ENCODE results near the gene ZNF83. TPM values are rescaled to one million over a fixed set of nuclear protein-coding genes. Genes with fewer than 3 reads are reported as not detected.
"Not testable (repeated sequence)": the region's sequence is repeated elsewhere in the genome, so short reads cannot be mapped to it uniquely, and the experiment has no call there.

Gene ZNF83
- total RNA-seq (10 to 100 TPM; 58.7 to 60.2 TPM), total RNA-seq (6.4 to 254 (median 88.9) reads per million in 172 experiments)
- polyA plus RNA-seq (2013, experiment 1 of 2) = 83.4 TPM
- polyA plus RNA-seq (2013, experiment 2 of 2) = 73.0 TPM

DNA sequence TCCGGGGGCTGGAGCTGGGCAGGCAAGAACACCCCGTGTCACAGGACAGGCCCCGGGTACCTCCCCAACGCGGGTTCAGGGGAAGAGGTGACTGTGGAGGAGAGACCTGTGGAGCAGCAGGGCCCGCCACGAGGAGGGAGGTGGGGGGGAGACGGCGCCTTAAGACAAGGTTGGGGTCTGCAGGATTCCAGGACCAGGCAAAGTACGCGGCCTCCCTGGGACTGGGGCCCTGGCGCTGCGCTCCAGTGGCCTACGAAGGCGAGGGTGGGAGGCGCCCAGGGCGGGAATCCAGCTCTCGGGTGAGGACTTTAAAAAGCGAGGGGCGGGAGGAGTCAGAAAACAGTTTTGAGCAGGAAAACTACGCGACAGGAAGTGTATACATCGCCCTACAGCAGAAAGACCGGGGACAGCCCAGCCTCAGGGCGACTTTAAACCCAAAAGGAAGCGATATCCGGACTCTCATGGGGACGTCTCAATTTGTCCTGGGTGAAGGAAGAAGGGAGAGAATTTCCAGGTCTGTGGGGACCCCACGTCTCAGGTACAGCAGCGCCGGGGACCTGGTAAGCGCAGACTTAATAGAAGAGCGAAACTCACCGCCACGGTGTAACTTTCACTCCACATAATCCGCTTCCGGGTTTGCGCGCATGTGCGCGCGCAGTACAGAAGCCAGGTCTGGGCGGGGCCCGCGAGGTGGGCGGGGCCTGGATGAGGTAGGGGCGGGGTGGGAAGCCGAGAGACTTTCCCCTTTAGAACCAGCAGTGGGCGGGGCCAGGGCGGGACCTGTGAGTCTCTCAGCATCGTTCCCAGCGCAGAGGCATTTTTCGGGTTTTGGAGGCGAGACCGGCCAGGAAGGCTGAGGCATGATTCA, at the start of gene ZNF83:
TSS of gene ZNF83 (minus strand) at position 638 of the 868 bp plus-strand sequence.
- Histone ChIP-seq H3K9me3 (ENCODE audit: control insufficient read depth in 1 of 2, insufficient read depth in 1 of 2, low read length in 2 of 2) (peaks cover 0 to 17% of the 10 kb centered on the region in 2 experiments), H3K36me3 (ENCODE audit: insufficient read depth, low read length) (peaks cover 6% of the 10 kb centered on the region), H3K4me3 (ENCODE audit: low read length) (peak within 1 kb of the TSS; percentile 75), H3K27ac (ENCODE audit: low read depth in 1 of 2, low read length in 2 of 2) (peak within 1 kb of the TSS; percentile 77 to 82), H3K27me3 (ENCODE audit: control insufficient read depth in 1 of 2, insufficient read depth in 2 of 2, low read length in 2 of 2) (no peaks in the 10 kb centered on the region), H3K4me1 (ENCODE audit: insufficient read depth, low read length) (peaks cover 21% of the 10 kb centered on the region)
- ATAC-seq (ENCODE audit: poor library complexity) (peak; percentile 95), DNase-seq (peak; percentile 85 to 99 (median 94))
- H3K9me3 Mint-ChIP-seq = no peaks in the 10 kb centered on the region
- H3K27ac Mint-ChIP-seq = peak within 1 kb of the TSS; percentile 93
- ChIA-PET POLR2A (interaction anchor here (0.7 to 2.4 kb wide), 7 partner anchors 20 to 268 kb away, joined by 3 to 6 read pairs (median 4); partner anchors contain the start of gene ZNF880), CTCF (no interaction called here)
- peaks cover 28% of the 10 kb centered on the region for H3K36me3 Mint-ChIP-seq (ENCODE audit: low read depth)
- intact Hi-C loops (cut with DNase I, micrococcal nuclease) = loop anchor here (2.0 to 5.0 kb wide), 7 partner anchors 37 to 369 kb away; partner anchors contain the start of genes ZNF528 (in 1 of the 2), ZNF611 (in 1 of the 2), ZNF701 (in 1 of the 2) and ZNF766 (in 1 of the 2)
- H3K27me3 Mint-ChIP-seq = no peaks in the 10 kb centered on the region
- H3K4me1 Mint-ChIP-seq (ENCODE audit: low read depth) = peaks cover 40% of the 10 kb centered on the region
- TF ChIP-seq, protein P1, sequence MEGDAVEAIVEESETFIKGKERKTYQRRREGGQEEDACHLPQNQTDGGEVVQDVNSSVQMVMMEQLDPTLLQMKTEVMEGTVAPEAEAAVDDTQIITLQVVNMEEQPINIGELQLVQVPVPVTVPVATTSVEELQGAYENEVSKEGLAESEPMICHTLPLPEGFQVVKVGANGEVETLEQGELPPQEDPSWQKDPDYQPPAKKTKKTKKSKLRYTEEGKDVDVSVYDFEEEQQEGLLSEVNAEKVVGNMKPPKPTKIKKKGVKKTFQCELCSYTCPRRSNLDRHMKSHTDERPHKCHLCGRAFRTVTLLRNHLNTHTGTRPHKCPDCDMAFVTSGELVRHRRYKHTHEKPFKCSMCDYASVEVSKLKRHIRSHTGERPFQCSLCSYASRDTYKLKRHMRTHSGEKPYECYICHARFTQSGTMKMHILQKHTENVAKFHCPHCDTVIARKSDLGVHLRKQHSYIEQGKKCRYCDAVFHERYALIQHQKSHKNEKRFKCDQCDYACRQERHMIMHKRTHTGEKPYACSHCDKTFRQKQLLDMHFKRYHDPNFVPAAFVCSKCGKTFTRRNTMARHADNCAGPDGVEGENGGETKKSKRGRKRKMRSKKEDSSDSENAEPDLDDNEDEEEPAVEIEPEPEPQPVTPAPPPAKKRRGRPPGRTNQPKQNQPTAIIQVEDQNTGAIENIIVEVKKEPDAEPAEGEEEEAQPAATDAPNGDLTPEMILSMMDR (IDR thresholded peaks at IDR 0.05) = no peak
- H3K4me3 Mint-ChIP-seq = peak within 1 kb of the TSS; percentile 92

DNA sequence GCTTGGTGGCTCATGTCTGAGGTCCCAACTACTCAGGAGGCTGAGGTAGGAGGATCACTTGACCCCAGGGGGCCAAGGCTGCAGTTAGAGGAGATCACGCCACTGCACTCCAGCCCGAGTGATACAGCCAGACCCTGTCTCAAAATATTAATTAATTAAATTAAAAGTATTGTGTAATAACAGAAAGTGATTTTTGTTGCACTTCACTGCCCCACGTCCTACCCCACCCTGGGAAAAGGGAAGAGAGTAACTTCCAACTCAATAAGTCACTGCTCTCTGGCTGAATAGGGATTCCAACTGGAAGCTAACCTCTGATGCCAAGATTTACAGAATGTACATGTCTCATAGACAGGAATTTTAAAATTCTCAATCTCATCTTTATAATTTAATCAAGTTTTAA, 49.5 kb upstream of the ZNF83 start:
- H3K4me3 ChIP-seq (ENCODE audit: low read length) = no peak overlapping the region
- no peaks in the 10 kb centered on the region for H3K27me3 ChIP-seq (ENCODE audit: control insufficient read depth in 1 of 2, insufficient read depth in 2 of 2, low read length in 2 of 2)
- Mint-ChIP-seq H3K4me1 (ENCODE audit: low read depth) (peaks cover 34% of the 10 kb centered on the region), H3K27ac (no peak overlapping the region), H3K36me3 (ENCODE audit: low read depth) (peaks cover 40% of the 10 kb centered on the region), H3K9me3 (no peaks in the 10 kb centered on the region), H3K4me3 (no peak overlapping the region), H3K27me3 (no peaks in the 10 kb centered on the region)
- peaks cover 6% of the 10 kb centered on the region for H3K36me3 ChIP-seq (ENCODE audit: insufficient read depth, low read length)
- TF ChIP-seq, protein P1 (IDR thresholded peaks at IDR 0.05) = no peak
- H3K9me3 ChIP-seq (ENCODE audit: control insufficient read depth in 1 of 2, insufficient read depth in 1 of 2, low read length in 2 of 2) = no peaks in the 10 kb centered on the region
- POLR2A ChIA-PET = no interaction called here
- H3K4me1 ChIP-seq (ENCODE audit: insufficient read depth, low read length) = peaks cover 21% of the 10 kb centered on the region
- ATAC-seq (ENCODE audit: poor library complexity) (no peak), DNase-seq (no peak)
- intact Hi-C loops (cut with DNase I, micrococcal nuclease) = no loop called here
- no peak overlapping the region for H3K27ac ChIP-seq (ENCODE audit: low read depth in 1 of 2, low read length in 2 of 2)
- CTCF ChIA-PET = no interaction called here

- no peak overlapping the region for H3K27ac Mint-ChIP-seq
- DNase-seq = no peak
- no peak overlapping the region for H3K27ac ChIP-seq (ENCODE audit: low read depth in 1 of 2, low read length in 2 of 2)
- H3K4me3 Mint-ChIP-seq = no peak overlapping the region
- H3K36me3 ChIP-seq (ENCODE audit: insufficient read depth, low read length) = peaks cover 6% of the 10 kb centered on the region
- no peaks in the 10 kb centered on the region for H3K27me3 Mint-ChIP-seq
- TF ChIP-seq, protein P1 (IDR thresholded peaks at IDR 0.05) = no peak
- intact Hi-C loops (cut with DNase I, micrococcal nuclease) = loop anchor here in 1 of 2 experiments (2.0 kb wide), 1 partner anchor 293 kb away; no protein-coding TSS in a partner anchor
- no peaks in the 10 kb centered on the region for H3K9me3 Mint-ChIP-seq
- no peak overlapping the region for H3K4me3 ChIP-seq (ENCODE audit: low read length)
- H3K36me3 Mint-ChIP-seq (ENCODE audit: low read depth) = peaks cover 49% of the 10 kb centered on the region
- ATAC-seq (ENCODE audit: poor library complexity) = no peak
- no peaks in the 10 kb centered on the region for H3K27me3 ChIP-seq (ENCODE audit: control insufficient read depth in 1 of 2, insufficient read depth in 2 of 2, low read length in 2 of 2)
- peaks cover 15% of the 10 kb centered on the region for H3K4me1 ChIP-seq (ENCODE audit: insufficient read depth, low read length)
- POLR2A ChIA-PET = no interaction called here
- H3K9me3 ChIP-seq (ENCODE audit: control insufficient read depth in 1 of 2, insufficient read depth in 1 of 2, low read length in 2 of 2) = no peaks in the 10 kb centered on the region
- H3K4me1 Mint-ChIP-seq (ENCODE audit: low read depth) = peaks cover 34% of the 10 kb centered on the region
- CTCF ChIA-PET = no interaction called here
Observed at GRCh38 chr19:52685811-52686210, 47.7 kb upstream of the ZNF83 start.

DNA sequence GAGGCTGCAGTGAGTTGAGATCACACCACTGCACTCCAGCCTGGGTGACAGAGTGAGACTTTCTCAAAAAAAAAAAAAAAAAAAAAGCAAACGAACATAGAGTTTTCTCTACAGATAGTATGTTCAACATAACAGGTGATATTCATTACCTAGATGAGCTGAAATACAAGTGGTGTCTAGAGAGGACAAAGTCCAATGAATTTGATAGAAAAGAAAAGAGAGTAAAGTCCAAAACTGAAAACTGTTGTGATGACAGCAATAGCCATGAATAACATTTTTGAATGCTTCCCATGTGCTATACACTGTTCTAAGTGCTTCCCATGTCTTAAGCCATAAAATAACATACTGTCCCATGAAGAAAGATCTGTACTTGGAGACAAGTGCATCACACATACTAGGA, 43.1 kb upstream of the ZNF83 start:
- H3K4me3 ChIP-seq (ENCODE audit: low read length); POLR2A ChIA-PET; ATAC-seq (ENCODE audit: poor library complexity); H3K4me1 ChIP-seq (ENCODE audit: insufficient read depth, low read length); DNase-seq; H3K9me3 ChIP-seq (ENCODE audit: control insufficient read depth in 1 of 2, insufficient read depth in 1 of 2, low read length in 2 of 2); H3K27me3 ChIP-seq (ENCODE audit: control insufficient read depth in 1 of 2, insufficient read depth in 2 of 2, low read length in 2 of 2); H3K9me3 Mint-ChIP-seq; H3K4me3 Mint-ChIP-seq; H3K27me3 Mint-ChIP-seq; H3K27ac Mint-ChIP-seq; H3K27ac ChIP-seq (ENCODE audit: low read depth in 1 of 2, low read length in 2 of 2): not testable (repeated sequence)
- peaks cover 15% of the 10 kb centered on the region for H3K36me3 ChIP-seq (ENCODE audit: insufficient read depth, low read length)
- peaks cover 12% of the 10 kb centered on the region for H3K4me1 Mint-ChIP-seq (ENCODE audit: low read depth)
- intact Hi-C loops (cut with DNase I, micrococcal nuclease) = loop anchor here in 1 of 2 experiments (5.0 kb wide), 1 partner anchor 296 kb away; no protein-coding TSS in a partner anchor
- CTCF ChIA-PET = interaction anchor here (0.6 to 1.0 kb wide), 2 partner anchors 18 to 31 kb away, joined by 3 read pairs; no protein-coding TSS in a partner anchor
- H3K36me3 Mint-ChIP-seq (ENCODE audit: low read depth) = peaks cover 60% of the 10 kb centered on the region
